GM12878 (cell line): ENCODE results near the gene RNPEP. TPM values are rescaled to one million over a fixed set of nuclear protein-coding genes. Genes with fewer than 3 reads are reported as not detected.
A peak's percentile ranks its signal among the peaks of the same experiment; 100 is the strongest.

ENCODE experiments used
- ATF3 ChIP-seq: IDR thresholded peaks from 2 replicates; pipeline ENCODE4 v1.6.1; 2011; ENCODE audit warnings: low read depth, mild to moderate bottlenecking, low read length, moderate library complexity, borderline replicate concordance; ENCODE audit errors: extremely low read depth
- CREB1 ChIP-seq: IDR thresholded peaks from 2 replicates; pipeline ENCODE4 v1.6.1; 2012; ENCODE audit warnings: low read depth, mild to moderate bottlenecking, inconsistent platforms
- E2F4 ChIP-seq: IDR thresholded peaks from 2 replicates; pipeline ENCODE4 v1.6.1; 2012; ENCODE audit warnings: low read depth, low read length, improper control_type of control experiment
- EGR1 ChIP-seq, 2 experiments: IDR thresholded peaks; 1 replicate in 1 of 2; 2 replicates in 1 of 2; pipeline ENCODE4 v1.6.1; 2011 to 2012; ENCODE audit warnings: low read depth in 2 of 2, low read length in 2 of 2, borderline replicate concordance in 1 of 2, mild to moderate bottlenecking in 1 of 2, moderate library complexity in 1 of 2
- ELK1 ChIP-seq: IDR thresholded peaks from 2 replicates; pipeline ENCODE4 v1.6.1; 2012; ENCODE audit warnings: low read depth, low read length, improper control_type of control experiment
- HDAC2 ChIP-seq: fragments of 200-600 bp; sonication (generic); IDR thresholded peaks from 2 replicates; pipeline ENCODE4 v1.6.1; 2017
- MEF2B ChIP-seq: fragments of 450-650 bp; IDR thresholded peaks from 2 replicates; pipeline ENCODE4 v1.6.1; 2018; ENCODE audit warnings: mild to moderate bottlenecking, moderate library complexity; ENCODE audit not compliant: partially characterized antibody, poor library complexity, severe bottlenecking
- MYC ChIP-seq: IDR thresholded peaks from 2 replicates; pipeline ENCODE4 v1.6.1; 2011; ENCODE audit warnings: mild to moderate bottlenecking, low read length, moderate library complexity, inconsistent platforms; ENCODE audit not compliant: insufficient read depth, insufficient replicate concordance, insufficient read length, severe bottlenecking
- NBN ChIP-seq: fragments of 450-650 bp; IDR thresholded peaks from 2 replicates; pipeline ENCODE4 v1.6.1; 2016
- NFYA ChIP-seq: IDR thresholded peaks from 2 replicates; pipeline ENCODE4 v1.6.1; 2011; ENCODE audit warnings: low read depth, mild to moderate bottlenecking, low read length, improper control_type of control experiment, borderline replicate concordance
- NR2F1 ChIP-seq: fragments of 450-650 bp; conservative IDR thresholded peaks from 2 replicates; pipeline ENCODE4 v1.6.1; 2017; ENCODE audit warnings: mild to moderate bottlenecking
- PAX5 ChIP-seq: IDR thresholded peaks from 2 replicates; pipeline ENCODE4 v1.6.1; 2011; ENCODE audit warnings: low read depth, low read length, borderline replicate concordance
- PML ChIP-seq: IDR thresholded peaks from 2 replicates; pipeline ENCODE4 v1.6.1; 2012; ENCODE audit warnings: low read length, inconsistent platforms
- POLR2A ChIP-seq: IDR thresholded peaks from 2 replicates; pipeline ENCODE4 v1.6.1; 2011; ENCODE audit warnings: low read depth, mild to moderate bottlenecking, low read length
- POLR2AphosphoS5 ChIP-seq: IDR thresholded peaks from 2 replicates; pipeline ENCODE4 v1.6.1; 2011; ENCODE audit warnings: mild to moderate bottlenecking, low read length, inconsistent platforms
- RELA ChIP-seq: fragments of 450-650 bp; IDR thresholded peaks from 2 replicates; pipeline ENCODE4 v1.8.0; 2014; ENCODE audit warnings: borderline replicate concordance; ENCODE audit not compliant: partially characterized antibody
- RUNX3 ChIP-seq: IDR thresholded peaks from 2 replicates; pipeline ENCODE4 v1.6.1; 2012; ENCODE audit warnings: low read length, inconsistent platforms
- SMC3 ChIP-seq: IDR thresholded peaks from 2 replicates; pipeline ENCODE4 v1.6.1; 2011; ENCODE audit warnings: low read length, improper control_type of control experiment, borderline replicate concordance
- SPI1 ChIP-seq: IDR thresholded peaks from 2 replicates; pipeline ENCODE4 v1.6.1; 2011; ENCODE audit warnings: low read depth, mild to moderate bottlenecking, low read length, moderate library complexity, borderline replicate concordance; ENCODE audit not compliant: insufficient read depth
- STAT1 ChIP-seq: fragments of 450-650 bp; conservative IDR thresholded peaks from 2 replicates; pipeline ENCODE4 v1.6.1; 2014; ENCODE audit warnings: antibody characterized with exemption, mild to moderate bottlenecking
- ZBTB4 ChIP-seq: fragments of 450-650 bp; formaldehyde crosslinking; IDR thresholded peaks from 2 replicates; pipeline ENCODE4 v1.4.0; 2022; ENCODE audit warnings: mild to moderate bottlenecking, moderate library complexity
- ZNF384 ChIP-seq: IDR thresholded peaks from 2 replicates; pipeline ENCODE4 v1.6.1; 2012; ENCODE audit warnings: low read depth, mild to moderate bottlenecking, low read length, improper control_type of control experiment, borderline replicate concordance
- polyA plus RNA-seq, 11 experiments: library from polyadenylated mRNA; depleted of rRNA in 4 of 11; unstranded in 6 of 11; stranded (reverse) in 5 of 11; fragments of >200 nt; fragmentation: Nextera tagmentation in 4 of 11; fragmentation: Illumina TruSeq in 1 of 11; extraction: Ambion mirVana in 4 of 11; extraction: Trizol in 1 of 11; gene quantifications; 1 replicate in 1 of 11; 2 replicates in 10 of 11; pipeline versions ENCODE4 v1.2.1 to v1.2.3, GENCODE V29; 2011 to 2016; ENCODE audit warnings: inconsistent platforms in 2 of 11, missing spikeins in 2 of 11, low read depth in 1 of 11
- total RNA-seq, 4 experiments: library from RNA; depleted of rRNA in 3 of 4; stranded (reverse); fragments of >200 nt in 3 of 4; fragmentation: Illumina TruSeq in 1 of 4; extraction: Trizol in 1 of 4; gene quantifications; 2 replicates each; pipeline versions ENCODE4 v1.2.1 to v1.2.3, GENCODE V29; 2013 to 2021
- TF ChIP-seq, protein P1 (sequence below): fragments of 450-650 bp; IDR thresholded peaks from 2 replicates; pipeline ENCODE4 v1.6.1; 2017; ENCODE audit warnings: low read depth, mild to moderate bottlenecking, moderate library complexity

The RNPEP gene
- total and polyA plus RNA-seq, 10 of the 15 experiments (the other 5 are each of a cell fraction or from before 2014, with no cell fraction given): 18.3 to 68.2 (median 44.6) TPM

DNA sequence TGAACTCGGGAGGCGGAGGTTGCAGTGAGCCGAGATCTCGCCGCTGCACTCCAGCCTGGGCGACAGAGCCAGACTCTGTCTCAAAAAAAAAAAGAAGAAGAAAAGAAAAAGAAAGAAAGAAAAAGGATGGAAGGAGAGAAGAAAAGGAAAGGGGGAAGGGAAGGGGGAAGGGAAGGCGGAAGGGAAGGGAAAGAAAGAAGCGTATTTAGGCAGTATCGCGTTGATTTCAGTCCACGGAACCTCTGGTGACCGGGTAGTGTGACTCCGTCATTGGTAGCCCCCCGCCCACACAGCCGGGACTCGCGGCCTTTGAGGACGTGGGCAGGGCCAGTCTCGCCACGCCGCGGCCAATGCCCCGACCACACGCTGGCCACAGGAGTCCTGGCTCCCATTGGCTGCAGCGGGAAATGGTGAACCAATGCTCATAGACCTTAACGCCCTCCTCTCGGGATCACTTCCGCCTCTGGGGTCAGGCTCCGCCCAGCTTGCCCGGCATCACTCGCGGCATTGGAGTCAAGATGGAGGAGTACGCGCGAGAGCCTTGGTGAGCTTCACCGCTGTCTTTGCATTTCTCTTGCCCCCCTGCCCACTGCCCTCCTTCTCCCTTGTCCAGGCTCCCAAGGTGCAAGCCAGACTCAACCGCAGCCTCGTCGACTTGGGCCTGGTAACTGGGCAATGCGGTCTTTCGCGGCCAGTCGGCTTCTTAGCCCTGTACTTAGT lies 27.3 kb upstream of the RNPEP start, which contains the start of gene TIMM17A (continued):
- TF ChIP-seq, protein P1, sequence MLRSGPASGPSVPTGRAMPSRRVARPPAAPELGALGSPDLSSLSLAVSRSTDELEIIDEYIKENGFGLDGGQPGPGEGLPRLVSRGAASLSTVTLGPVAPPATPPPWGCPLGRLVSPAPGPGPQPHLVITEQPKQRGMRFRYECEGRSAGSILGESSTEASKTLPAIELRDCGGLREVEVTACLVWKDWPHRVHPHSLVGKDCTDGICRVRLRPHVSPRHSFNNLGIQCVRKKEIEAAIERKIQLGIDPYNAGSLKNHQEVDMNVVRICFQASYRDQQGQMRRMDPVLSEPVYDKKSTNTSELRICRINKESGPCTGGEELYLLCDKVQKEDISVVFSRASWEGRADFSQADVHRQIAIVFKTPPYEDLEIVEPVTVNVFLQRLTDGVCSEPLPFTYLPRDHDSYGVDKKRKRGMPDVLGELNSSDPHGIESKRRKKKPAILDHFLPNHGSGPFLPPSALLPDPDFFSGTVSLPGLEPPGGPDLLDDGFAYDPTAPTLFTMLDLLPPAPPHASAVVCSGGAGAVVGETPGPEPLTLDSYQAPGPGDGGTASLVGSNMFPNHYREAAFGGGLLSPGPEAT: peak; percentile 98
- TF ChIP-seq ZBTB4 (no peak), NBN (peak; percentile 97), MEF2B (peak; percentile 23), HDAC2 (no peak; the same call in 1 of the 2 replicates), CREB1 (peak; percentile 80), MYC (peak; percentile 86), ELK1 (0 out of 2 replicates have a peak, but pooled peaks have one; percentile 30), PML (peak; percentile 94), EGR1 (IDR thresholded peaks at IDR 0.05; ENCODE audit: borderline replicate concordance in 1 of 2, low read depth in 2 of 2, low read length in 2 of 2) (peak in 1 of 2 experiments; percentile 95; a peak in 2 of 3 replicates), NFYA (peak; percentile 27; the same call in 1 of the 2 replicates), RELA (peak; percentile 23), SMC3 (no peak), NR2F1 (peak; percentile 72), PAX5 (peak; percentile 87), STAT1 (peak; percentile 47; the same call in 1 of the 2 replicates), RUNX3 (peak; percentile 92), ZNF384 (no peak), ATF3 (no peak), POLR2AphosphoS5 (peak; percentile 99), POLR2A (peak; percentile 99), E2F4 (0 out of 2 replicates have a peak, but pooled peaks have one; percentile 11), SPI1 (peak; percentile 69)
